GM12801 (cell line): ENCODE data around the gene ANAPC16.

Source experiments
- CTCF ChIP-seq: IDR thresholded peaks from one replicate; pipeline ENCODE4 v1.5.1; 2011; ENCODE audit warnings: control low read depth; ENCODE audit not compliant: insufficient read length; ENCODE audit errors: extremely low read depth

Gene ANAPC16

GRCh38 chr10:72218726-72219125 is 2.9 kb downstream of the ANAPC16 start:
- TF ChIP-seq CTCF: no peak

- no peak for TF ChIP-seq CTCF
These were observed 3.5 kb downstream of the ANAPC16 start for GRCh38 chr10:72219235-72219814.

- no peak for TF ChIP-seq CTCF
These were observed 4.8 kb downstream of the ANAPC16 start for GRCh38 chr10:72220637-72221036.

GRCh38 chr10:72221278-72221677 is 5.5 kb downstream of the ANAPC16 start:
- no peak for TF ChIP-seq CTCF

- TF ChIP-seq CTCF: no peak
These were observed 7.9 kb downstream of the ANAPC16 start for GRCh38 chr10:72223743-72224101.

GRCh38 chr10:72226418-72227027 is 10.7 kb downstream of the ANAPC16 start:
- TF ChIP-seq CTCF: no peak

GRCh38 chr10:72227826-72228225 is 12.0 kb downstream of the ANAPC16 start:
- no peak for TF ChIP-seq CTCF

- no peak for TF ChIP-seq CTCF
These were observed 12.5 kb downstream of the ANAPC16 start for GRCh38 chr10:72228318-72228751.
